T-cell (primary cell): ENCODE results near the gene SPTLC3. TPM values are rescaled to one million over a fixed set of nuclear protein-coding genes. Genes with fewer than 3 reads are reported as not detected.

Source experiments
- ATAC-seq, 4 experiments: fragments of 200-7000 bp in 3 of 4; fragments of 150-1000 bp in 1 of 4; cut with Tn5 transposase; replicated peaks in 1 of 4; 1 replicate in 3 of 4; 2 replicates in 1 of 4; pipeline ENCODE4 v1.10.0; 2021; ENCODE audit warnings: moderate library complexity in 3 of 4, mild to moderate bottlenecking in 2 of 4, moderate number of reproducible peaks in 1 of 4
- CTCF ChIA-PET, 2 donors: fragments of 300-600 bp; sonication (Branson Sonifier 250); formaldehyde crosslinking; loops; one replicate each; lab custom pipeline; 2022; ENCODE audit warnings: antibody characterized with exemption in 2 of 2; lab: Charles Lee
- POLR2A ChIA-PET, 2 donors: fragments of 300-600 bp; sonication (Branson Sonifier 250); formaldehyde crosslinking; loops; one replicate each; lab custom pipeline; 2022; ENCODE audit warnings: antibody characterized with exemption in 2 of 2; lab: Charles Lee
- DNase-seq, 35 experiments: peaks; one replicate each; pipeline versions ENCODE4 v3.0.0 to v3.0.0-alpha.2; 2013 to 2023
- H3K27ac ChIP-seq: one replicate; pipeline ENCODE4 v1.5.1; 2013; ENCODE audit warnings: low read length
- H3K27me3 ChIP-seq, 2 experiments: replicated peaks in 1 of 2; 1 replicate in 1 of 2; 2 replicates in 1 of 2; pipeline versions ENCODE4 v1.6.1 to v1.7.0; 2013; ENCODE audit warnings: low read length in 1 of 2, mixed read lengths in 1 of 2; ENCODE audit not compliant: control insufficient read depth in 2 of 2, insufficient read depth in 2 of 2; ENCODE audit errors: extremely low read depth in 1 of 2
- H3K36me3 ChIP-seq, 2 donors: 1 replicate in 1 of 2; 2 replicates in 1 of 2; pipeline versions ENCODE4 v1.6.1 to v1.7.0; 2013; ENCODE audit warnings: low read length in 1 of 2; ENCODE audit not compliant: control insufficient read depth in 2 of 2, insufficient read depth in 1 of 2; ENCODE audit errors: extremely low read depth in 1 of 2
- H3K4me1 ChIP-seq, 2 experiments: 1 replicate in 1 of 2; 2 replicates in 1 of 2; pipeline versions ENCODE4 v1.6.1 to v1.7.0; 2013; ENCODE audit warnings: low read length in 2 of 2, mixed read lengths in 1 of 2; ENCODE audit not compliant: insufficient read depth in 2 of 2, control insufficient read depth in 1 of 2; ENCODE audit errors: extremely low read depth in 1 of 2
- H3K4me3 ChIP-seq, 2 donors: 1 replicate in 1 of 2; 2 replicates in 1 of 2; pipeline versions ENCODE4 v1.5.1 to v1.7.0; 2013; ENCODE audit warnings: mild to moderate bottlenecking in 2 of 2, low read length in 1 of 2, moderate library complexity in 1 of 2; ENCODE audit not compliant: control insufficient read depth in 1 of 2; ENCODE audit errors: extremely low read depth in 1 of 2
- H3K9me3 ChIP-seq: 2 replicates; pipeline ENCODE4 v1.7.0; 2013
- H3K27ac Mint-ChIP-seq, 2 donors: one replicate each; pipeline ENCODE4 v1.8.0; 2020 to 2021; ENCODE audit warnings: mild to moderate bottlenecking in 2 of 2, mixed read lengths in 2 of 2
- H3K27me3 Mint-ChIP-seq, 2 donors: one replicate each; pipeline ENCODE4 v1.8.0; 2021 to 2022; ENCODE audit warnings: mixed read lengths in 2 of 2
- H3K36me3 Mint-ChIP-seq: one replicate; pipeline ENCODE4 v1.8.0; 2021; ENCODE audit warnings: mixed read lengths
- H3K4me1 Mint-ChIP-seq, 3 donors: one replicate each; pipeline ENCODE4 v1.8.0; 2020 to 2022; ENCODE audit warnings: mixed read lengths in 3 of 3, mild to moderate bottlenecking in 1 of 3
- H3K4me3 Mint-ChIP-seq, 3 donors: one replicate each; pipeline ENCODE4 v1.8.0; 2020 to 2022; ENCODE audit warnings: mild to moderate bottlenecking in 3 of 3, mixed read lengths in 3 of 3, moderate library complexity in 3 of 3
- H3K9me3 Mint-ChIP-seq, 3 donors: one replicate each; pipeline ENCODE4 v1.8.0; 2020 to 2022; ENCODE audit warnings: mixed read lengths in 3 of 3
- WGBS: methylation state at CpG from one replicate; pipeline ENCODE4 v1.1.5; 2013; ENCODE audit warnings: missing lambda C conversion rate; ENCODE audit not compliant: insufficient coverage; 5-methylcytosine and 5-hydroxymethylcytosine counted together
- total RNA-seq, 35 experiments: library from RNA in 6 of 35; stranded (reverse) in 6 of 35; fragments of 120-200 nt in 1 of 35; gene quantifications; one replicate each; pipeline versions ENCODE4 v1.2.1 to v1.2.4 and lab custom pipeline; 2013 to 2026

Gene SPTLC3
- total RNA-seq, 5 donors from 2014 or later (not counting 1 experiment from before 2014, with no cell fraction given) = 0.20 to 1.2 (median 0.56) TPM

GRCh38 chr20:13148961-13149360, 140.2 kb downstream of the SPTLC3 start:
- no CpG with 5 or more reads among the region's 2 CpGs for WGBS
- Histone ChIP-seq H3K36me3 (no peaks in the 10 kb centered on the region), H3K27ac (no peak overlapping the region), H3K9me3 (no peaks in the 10 kb centered on the region), H3K4me1 (no peaks in the 10 kb centered on the region), H3K27me3 (peaks cover 0 to 6% of the 10 kb centered on the region in 2 experiments), H3K4me3 (no peak overlapping the region)
- no peak overlapping the region for H3K27ac Mint-ChIP-seq
- H3K27me3 Mint-ChIP-seq = peaks cover 0 to 12% of the 10 kb centered on the region in 2 donors
- ATAC-seq = no peak
- H3K4me3 Mint-ChIP-seq = no peak overlapping the region
- CTCF ChIA-PET = no interaction called here
- POLR2A ChIA-PET = no interaction called here
- no peaks in the 10 kb centered on the region for H3K36me3 Mint-ChIP-seq
- no peaks in the 10 kb centered on the region for H3K4me1 Mint-ChIP-seq
- no peak for DNase-seq
- H3K9me3 Mint-ChIP-seq = no peaks in the 10 kb centered on the region

- H3K27ac ChIP-seq = no peak overlapping the region
- Mint-ChIP-seq H3K9me3 (no peaks in the 10 kb centered on the region), H3K27me3 (peaks cover 0 to 12% of the 10 kb centered on the region in 2 donors), H3K4me3 (no peak overlapping the region), H3K4me1 (no peaks in the 10 kb centered on the region), H3K36me3 (no peaks in the 10 kb centered on the region), H3K27ac (no peak overlapping the region)
- POLR2A ChIA-PET = no interaction called here
- ATAC-seq (no peak), DNase-seq (no peak)
- H3K9me3 ChIP-seq = no peaks in the 10 kb centered on the region
- WGBS = 83% methylated on average over 6 of the region's 8 CpGs
- peaks cover 0 to 6% of the 10 kb centered on the region in 2 experiments for H3K27me3 ChIP-seq
- no peak overlapping the region for H3K4me3 ChIP-seq
- H3K36me3 ChIP-seq = no peaks in the 10 kb centered on the region
- no peaks in the 10 kb centered on the region for H3K4me1 ChIP-seq
- CTCF ChIA-PET = no interaction called here
Observed at GRCh38 chr20:13149371-13150105, 140.8 kb downstream of the SPTLC3 start.

- Mint-ChIP-seq H3K36me3 (no peaks in the 10 kb centered on the region), H3K4me1 (no peaks in the 10 kb centered on the region), H3K9me3 (no peaks in the 10 kb centered on the region), H3K4me3 (no peak overlapping the region), H3K27ac (no peak overlapping the region), H3K27me3 (peaks cover 0 to 2% of the 10 kb centered on the region in 2 donors)
- DNase-seq = no peak
- no peaks in the 10 kb centered on the region for H3K4me1 ChIP-seq
- no peak for ATAC-seq
- H3K9me3 ChIP-seq = no peaks in the 10 kb centered on the region
- CTCF ChIA-PET = no interaction called here
- POLR2A ChIA-PET = no interaction called here
- H3K36me3 ChIP-seq = no peaks in the 10 kb centered on the region
- WGBS = 54% methylated on average over 2 of the region's 4 CpGs
- H3K4me3 ChIP-seq = no peak overlapping the region
- peaks cover 0 to 2% of the 10 kb centered on the region in 2 experiments for H3K27me3 ChIP-seq
- H3K27ac ChIP-seq = no peak overlapping the region
Observed at GRCh38 chr20:13158369-13158768, 149.6 kb downstream of the SPTLC3 start.

GRCh38 chr20:13159889-13160288, 151.1 kb downstream of the SPTLC3 start:
- no peaks in the 10 kb centered on the region for H3K9me3 ChIP-seq
- CTCF ChIA-PET = no interaction called here
- Mint-ChIP-seq H3K36me3 (no peaks in the 10 kb centered on the region), H3K27me3 (peaks cover 0 to 2% of the 10 kb centered on the region in 2 donors), H3K4me3 (no peak overlapping the region), H3K9me3 (no peaks in the 10 kb centered on the region), H3K4me1 (no peaks in the 10 kb centered on the region), H3K27ac (no peak overlapping the region)
- H3K36me3 ChIP-seq = no peaks in the 10 kb centered on the region
- no peak overlapping the region for H3K27ac ChIP-seq
- POLR2A ChIA-PET = no interaction called here
- H3K4me3 ChIP-seq = no peak overlapping the region
- ATAC-seq = no peak
- DNase-seq = no peak
- H3K27me3 ChIP-seq = no peaks in the 10 kb centered on the region
- no CpG with 5 or more reads among the region's 9 CpGs for WGBS
- H3K4me1 ChIP-seq = no peaks in the 10 kb centered on the region

- Mint-ChIP-seq H3K4me3 (no peak overlapping the region), H3K9me3 (no peaks in the 10 kb centered on the region), H3K4me1 (no peaks in the 10 kb centered on the region), H3K27me3 (peaks cover 2 to 4% of the 10 kb centered on the region in 2 donors), H3K27ac (no peak overlapping the region), H3K36me3 (no peaks in the 10 kb centered on the region)
- no peaks in the 10 kb centered on the region for H3K4me1 ChIP-seq
- WGBS = 70% methylated on average over 3 of the region's 4 CpGs
- H3K27ac ChIP-seq = no peak overlapping the region
- H3K27me3 ChIP-seq = no peaks in the 10 kb centered on the region
- ATAC-seq = no peak
- no peak overlapping the region for H3K4me3 ChIP-seq
- H3K9me3 ChIP-seq = no peaks in the 10 kb centered on the region
- CTCF ChIA-PET = no interaction called here
- no peak for DNase-seq
- no peaks in the 10 kb centered on the region for H3K36me3 ChIP-seq
- POLR2A ChIA-PET = no interaction called here
Observed at GRCh38 chr20:13165203-13165602, 156.4 kb downstream of the SPTLC3 start.

GRCh38 chr20:13166011-13166410, 157.2 kb downstream of the SPTLC3 start:
- POLR2A ChIA-PET = no interaction called here
- no peak overlapping the region for H3K4me3 ChIP-seq
- H3K9me3 ChIP-seq = no peaks in the 10 kb centered on the region
- ATAC-seq (no peak), DNase-seq (no peak)
- no peaks in the 10 kb centered on the region for H3K27me3 ChIP-seq
- Mint-ChIP-seq H3K4me3 (no peak overlapping the region), H3K4me1 (no peaks in the 10 kb centered on the region), H3K27ac (no peak overlapping the region), H3K27me3 (peaks cover 4% of the 10 kb centered on the region in 2 donors), H3K9me3 (no peaks in the 10 kb centered on the region), H3K36me3 (no peaks in the 10 kb centered on the region)
- H3K36me3 ChIP-seq = no peaks in the 10 kb centered on the region
- H3K4me1 ChIP-seq = no peaks in the 10 kb centered on the region
- 87% methylated on average over 4 of the region's 5 CpGs for WGBS
- CTCF ChIA-PET = no interaction called here
- H3K27ac ChIP-seq = no peak overlapping the region
